Measurements from ENCODE around the gene S1PR2. TPM values are rescaled to one million over a fixed set of nuclear protein-coding genes. Genes with fewer than 3 reads are reported as not detected.

Gene S1PR2, protein sequence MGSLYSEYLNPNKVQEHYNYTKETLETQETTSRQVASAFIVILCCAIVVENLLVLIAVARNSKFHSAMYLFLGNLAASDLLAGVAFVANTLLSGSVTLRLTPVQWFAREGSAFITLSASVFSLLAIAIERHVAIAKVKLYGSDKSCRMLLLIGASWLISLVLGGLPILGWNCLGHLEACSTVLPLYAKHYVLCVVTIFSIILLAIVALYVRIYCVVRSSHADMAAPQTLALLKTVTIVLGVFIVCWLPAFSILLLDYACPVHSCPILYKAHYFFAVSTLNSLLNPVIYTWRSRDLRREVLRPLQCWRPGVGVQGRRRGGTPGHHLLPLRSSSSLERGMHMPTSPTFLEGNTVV
- 10 to 100 TPM in 2 of 3 donors, 1 to 10 TPM in 1; 6.1 to 18.4 (median 13.1) TPM for total RNA-seq

DNA sequence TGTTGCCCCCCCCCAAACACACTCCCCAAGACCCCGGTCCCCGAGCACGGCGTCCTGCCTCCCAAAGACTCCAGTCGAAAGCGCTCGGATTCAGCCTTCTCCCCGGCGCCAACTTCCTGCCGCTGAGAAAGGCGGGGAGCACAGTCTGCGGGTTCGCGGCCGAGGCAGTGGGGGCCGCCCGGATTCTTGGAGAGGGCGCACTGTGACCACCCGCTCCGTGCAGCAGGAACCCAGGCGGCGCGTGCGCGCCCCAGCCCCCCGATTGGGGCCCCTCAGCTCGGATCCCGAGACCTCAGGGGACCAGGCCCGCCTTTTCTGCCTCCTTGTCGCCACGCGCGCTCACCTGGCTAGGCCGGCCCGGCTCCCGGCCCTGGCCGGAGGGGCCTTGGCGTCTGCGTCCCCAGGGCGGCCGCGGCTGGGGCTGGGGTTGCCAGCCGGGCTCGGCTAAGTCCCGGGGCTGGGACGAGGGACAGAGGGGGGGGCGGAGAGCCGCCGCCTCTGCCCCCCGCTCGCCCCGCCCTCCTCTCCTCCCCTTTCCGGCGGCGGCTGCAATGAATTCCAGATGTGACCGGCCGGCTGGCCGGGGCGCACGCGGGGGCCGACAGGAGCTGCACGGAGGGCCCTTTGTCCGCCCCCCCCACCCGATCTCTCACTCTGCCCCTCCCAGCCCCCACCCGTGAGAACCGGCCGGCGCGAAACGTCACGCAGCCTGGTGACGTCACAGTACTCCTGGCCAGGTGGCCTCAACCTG is at the start of gene S1PR2:
Gene S1PR2 (minus strand): TSS at position 471 of the 751 bp plus-strand sequence. CDS start 6,426 bp downstream, outside the sequence.
- intact Hi-C loops (cut with DNase I; ENCODE audit: low total_unique reads): loop anchor here (10.0 kb wide), 1 partner anchor 116 kb away; the partner anchor contains the start of genes EIF3G and P2RY11

GRCh38 chr19:10279737-10280442 is 48.8 kb upstream of the S1PR2 start:
- TF ChIP-seq POLR2A (IDR thresholded peaks at IDR 0.05): no peak
- TF ChIP-seq POLR2AphosphoS5 (IDR thresholded peaks at IDR 0.05): no peak
- TF ChIP-seq, protein P1, sequence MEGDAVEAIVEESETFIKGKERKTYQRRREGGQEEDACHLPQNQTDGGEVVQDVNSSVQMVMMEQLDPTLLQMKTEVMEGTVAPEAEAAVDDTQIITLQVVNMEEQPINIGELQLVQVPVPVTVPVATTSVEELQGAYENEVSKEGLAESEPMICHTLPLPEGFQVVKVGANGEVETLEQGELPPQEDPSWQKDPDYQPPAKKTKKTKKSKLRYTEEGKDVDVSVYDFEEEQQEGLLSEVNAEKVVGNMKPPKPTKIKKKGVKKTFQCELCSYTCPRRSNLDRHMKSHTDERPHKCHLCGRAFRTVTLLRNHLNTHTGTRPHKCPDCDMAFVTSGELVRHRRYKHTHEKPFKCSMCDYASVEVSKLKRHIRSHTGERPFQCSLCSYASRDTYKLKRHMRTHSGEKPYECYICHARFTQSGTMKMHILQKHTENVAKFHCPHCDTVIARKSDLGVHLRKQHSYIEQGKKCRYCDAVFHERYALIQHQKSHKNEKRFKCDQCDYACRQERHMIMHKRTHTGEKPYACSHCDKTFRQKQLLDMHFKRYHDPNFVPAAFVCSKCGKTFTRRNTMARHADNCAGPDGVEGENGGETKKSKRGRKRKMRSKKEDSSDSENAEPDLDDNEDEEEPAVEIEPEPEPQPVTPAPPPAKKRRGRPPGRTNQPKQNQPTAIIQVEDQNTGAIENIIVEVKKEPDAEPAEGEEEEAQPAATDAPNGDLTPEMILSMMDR (IDR thresholded peaks at IDR 0.05): no peak
- Histone ChIP-seq H3K27ac (no peak overlapping the region), H3K36me3 (no peaks in the 10 kb centered on the region), H3K27me3 (no peaks in the 10 kb centered on the region), H3K4me3 (no peak overlapping the region), H3K9me3 (no peaks in the 10 kb centered on the region), H3K4me1 (no peaks in the 10 kb centered on the region)
- DNase-seq (ENCODE audit: low spot score in 2 of 2): no peak
- intact Hi-C loops (cut with DNase I; ENCODE audit: low total_unique reads): loop anchor here (5.0 kb wide), 1 partner anchor 47 kb away; no protein-coding TSS in a partner anchor

More for the DNA sequence above, at the start of gene S1PR2:
- H3K4me3 ChIP-seq: peak within 1 kb of the TSS; percentile 91 to 98 (median 97)
- peak in 2 of 3 donors; percentile 16 to 31 for TF ChIP-seq POLR2AphosphoS5 (IDR thresholded peaks at IDR 0.05)
- TF ChIP-seq, protein P1 (IDR thresholded peaks at IDR 0.05): no peak
- peak within 1 kb of the TSS; percentile 92 to 96 for H3K27ac ChIP-seq
- H3K27me3 ChIP-seq: no peaks in the 10 kb centered on the region
- peaks cover 7 to 13% of the 10 kb centered on the region in 2 donors for H3K4me1 ChIP-seq
- no peaks in the 10 kb centered on the region for H3K9me3 ChIP-seq
- DNase-seq (ENCODE audit: low spot score in 2 of 2): peak; percentile 66 to 73
- no peaks in the 10 kb centered on the region for H3K36me3 ChIP-seq

DNA sequence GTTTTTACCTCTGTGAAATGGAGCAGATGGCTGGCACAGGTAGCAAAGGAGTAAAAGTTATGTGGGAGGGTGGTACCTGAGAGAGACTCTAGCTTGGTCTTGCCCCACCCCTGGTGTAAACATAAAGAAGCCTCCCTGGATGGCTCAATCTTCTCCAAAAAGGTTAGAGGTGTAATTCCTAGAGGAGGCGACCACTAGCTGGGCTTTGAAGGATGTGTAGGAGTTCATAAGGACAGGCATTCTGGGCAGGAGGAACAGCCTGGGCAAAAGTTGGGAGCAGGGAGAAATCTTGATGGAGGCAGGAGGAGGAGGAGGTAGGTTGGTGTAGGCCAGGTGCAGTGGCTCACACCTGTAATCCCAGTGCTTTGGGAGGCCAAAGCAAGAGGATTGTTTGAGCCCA is 47.8 kb upstream of the S1PR2 start:
- H3K36me3 ChIP-seq: no peaks in the 10 kb centered on the region
- TF ChIP-seq POLR2A (IDR thresholded peaks at IDR 0.05) (no peak), POLR2AphosphoS5 (IDR thresholded peaks at IDR 0.05) (no peak)
- TF ChIP-seq, protein P1 (IDR thresholded peaks at IDR 0.05): no peak
- H3K4me1 ChIP-seq: no peaks in the 10 kb centered on the region
- DNase-seq (ENCODE audit: low spot score in 2 of 2): no peak
- no peak overlapping the region for H3K27ac ChIP-seq
- H3K9me3 ChIP-seq: no peaks in the 10 kb centered on the region
- H3K4me3 ChIP-seq: no peak overlapping the region
- intact Hi-C loops (cut with DNase I; ENCODE audit: low total_unique reads): loop anchor here (5.0 kb wide), 1 partner anchor 48 kb away; no protein-coding TSS in a partner anchor
- H3K27me3 ChIP-seq: no peaks in the 10 kb centered on the region

DNA sequence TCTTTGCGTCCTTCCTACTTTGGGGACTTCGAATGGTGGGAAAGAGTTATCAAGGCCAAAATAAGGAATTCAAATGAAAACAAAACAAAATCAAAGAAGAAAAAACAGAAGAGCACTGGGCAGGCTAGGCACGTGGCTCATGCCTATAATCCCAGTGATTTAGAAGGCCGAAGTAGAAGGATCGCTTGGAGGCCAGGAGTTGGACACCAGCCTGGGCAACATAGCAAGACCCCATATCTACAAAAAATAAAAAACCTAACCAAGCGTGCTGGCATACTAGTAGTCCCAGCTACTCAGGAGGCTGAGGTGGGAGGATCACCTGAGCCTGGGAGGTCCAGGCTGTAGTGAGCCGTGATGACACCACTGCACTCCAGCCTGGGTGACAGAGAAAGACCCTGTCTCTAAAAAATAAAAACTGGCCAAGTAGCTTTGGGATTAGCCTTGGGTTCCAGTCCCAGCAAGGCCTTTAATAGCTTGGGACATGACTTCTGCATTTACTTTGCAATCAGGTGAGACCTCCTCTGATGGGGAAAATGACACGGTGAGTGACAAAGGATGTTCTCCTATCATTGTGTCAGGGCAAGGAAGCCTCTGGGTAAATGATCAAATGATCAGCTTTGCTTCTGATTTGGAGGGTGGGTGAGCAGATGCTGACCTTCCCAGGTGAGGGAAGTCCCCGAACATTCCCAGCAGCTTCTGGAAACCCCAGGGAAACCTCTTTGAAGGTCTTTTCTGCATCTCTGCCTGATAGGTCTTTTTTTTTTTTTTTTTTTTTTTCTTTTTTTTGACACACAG is 46.9 kb upstream of the S1PR2 start:
- no peaks in the 10 kb centered on the region for H3K36me3 ChIP-seq
- intact Hi-C loops (cut with DNase I; ENCODE audit: low total_unique reads): loop anchor here (5.0 kb wide), 1 partner anchor 49 kb away; no protein-coding TSS in a partner anchor
- no peak overlapping the region for H3K27ac ChIP-seq
- H3K4me1 ChIP-seq: no peaks in the 10 kb centered on the region
- no peak for DNase-seq (ENCODE audit: low spot score in 2 of 2)
- no peaks in the 10 kb centered on the region for H3K27me3 ChIP-seq
- H3K9me3 ChIP-seq: no peaks in the 10 kb centered on the region
- TF ChIP-seq POLR2AphosphoS5 (IDR thresholded peaks at IDR 0.05): no peak
- no peak for TF ChIP-seq POLR2A (IDR thresholded peaks at IDR 0.05)
- TF ChIP-seq, protein P1 (IDR thresholded peaks at IDR 0.05): no peak
- H3K4me3 ChIP-seq: no peak overlapping the region

All from breast epithelium (tissue), 4 donors.